ENCODE measurements around the gene ESYT3.

- TF ChIP-seq CTCF (IDR thresholded peaks at IDR 0.05) (no peak), POLR2AphosphoS5 (IDR thresholded peaks at IDR 0.05; ENCODE audit: low read depth, low read length) (no peak), SIN3A (IDR thresholded peaks at IDR 0.05; ENCODE audit: borderline replicate concordance, insufficient read depth, low read depth, low read length) (no peak)
Measured at GRCh38 chr3:138445236-138445635, 10.8 kb downstream of the ESYT3 start.

Data from Panc1 (cell line).